SU-DHL-6 (cell line): ENCODE data around the gene RASA3.

Experiments used
- H2AFZ ChIP-seq: fragments of 200-600 bp; sonication (generic); 2 replicates; pipeline ENCODE4 v1.6.1; 2014; ENCODE audit warnings: low read depth, mild to moderate bottlenecking, moderate library complexity, mixed read lengths, antibody characterized with exemption, low read length; ENCODE audit not compliant: severe bottlenecking
- H3F3A ChIP-seq: fragments of 200-600 bp; shearing (Covaris generic); 2 replicates; pipeline ENCODE4 v1.6.0; 2016; ENCODE audit warnings: antibody characterized with exemption, mild to moderate bottlenecking; ENCODE audit not compliant: insufficient read depth
- H3K27ac ChIP-seq: fragments of 200-600 bp; sonication (generic); 2 replicates; pipeline ENCODE4 v1.5.1; 2016; ENCODE audit warnings: low read depth, mild to moderate bottlenecking, low read length, moderate library complexity, mixed read lengths
- H3K27me3 ChIP-seq: fragments of 200-600 bp; sonication (generic), shearing (Covaris generic); 2 replicates; pipeline ENCODE4 v1.6.0; 2014; ENCODE audit warnings: mild to moderate bottlenecking, low read length
- H3K36me3 ChIP-seq: fragments of 200-600 bp; sonication (generic); 2 replicates; pipeline ENCODE4 v1.6.1; 2014; ENCODE audit warnings: mild to moderate bottlenecking, low read length, mixed read lengths
- H3K4me2 ChIP-seq: fragments of 300-600, 200-600 bp; shearing (Covaris generic), sonication (generic); 2 replicates; pipeline ENCODE4 v1.6.0; 2014; ENCODE audit warnings: low read length, low read depth, mild to moderate bottlenecking; ENCODE audit not compliant: poor library complexity, severe bottlenecking
- H3K4me3 ChIP-seq: fragments of 200-600 bp; sonication (generic); 2 replicates; pipeline ENCODE4 v1.5.1; 2014; ENCODE audit warnings: antibody characterized with exemption, low read length, mild to moderate bottlenecking, mixed read lengths; ENCODE audit not compliant: insufficient read depth, poor library complexity, severe bottlenecking
- H3K79me2 ChIP-seq: fragments of 200-600 bp; sonication (generic); 2 replicates; pipeline ENCODE4 v1.6.1; 2014; ENCODE audit warnings: mild to moderate bottlenecking, low read length, moderate library complexity; ENCODE audit not compliant: insufficient read depth
- H3K9ac ChIP-seq: fragments of 200-600 bp; sonication (generic); 2 replicates; pipeline ENCODE4 v1.7.0; 2014; ENCODE audit warnings: mild to moderate bottlenecking, low read length
- H3K9me2 ChIP-seq: fragments of 200-600 bp; sonication (generic); replicated peaks from 2 replicates; pipeline ENCODE4 v1.6.1; 2014; ENCODE audit warnings: low read length; ENCODE audit not compliant: insufficient read depth
- H3K9me3 ChIP-seq: fragments of 200-600 bp; sonication (generic); 2 replicates; pipeline ENCODE4 v1.6.1; 2014; ENCODE audit warnings: low read length, mixed read lengths; ENCODE audit not compliant: insufficient read depth
- H4K20me1 ChIP-seq: fragments of 200-600 bp; sonication (generic); 2 replicates; pipeline ENCODE4 v1.6.1; 2014; ENCODE audit warnings: low read depth, mild to moderate bottlenecking, antibody characterized with exemption, low read length, moderate library complexity, mixed read lengths
- CTCF ChIP-seq: fragments of 200-600 bp; sonication (generic); IDR thresholded peaks from one replicate; pipeline ENCODE4 v1.5.1; 2017; ENCODE audit warnings: antibody characterized with exemption, mild to moderate bottlenecking, low read length, moderate library complexity; ENCODE audit not compliant: insufficient read depth, poor library complexity, severe bottlenecking
- EZH2phosphoT487 ChIP-seq: fragments of 200-600 bp; sonication (generic), shearing (Covaris generic); conservative IDR thresholded peaks from 2 replicates; pipeline ENCODE4 v1.6.1; 2018; ENCODE audit warnings: mild to moderate bottlenecking, antibody characterized with exemption, low read length, moderate library complexity, mixed read lengths

Gene RASA3

GRCh38 chr13:114025714-114026431 lies 106.5 kb downstream of the RASA3 start:
- TF ChIP-seq CTCF (no peak), EZH2phosphoT487 (no peak)
- peak overlapping the region; percentile 53 for H3K4me3 ChIP-seq
- no peaks in the 10 kb centered on the region for H3K36me3 ChIP-seq
- H2AFZ ChIP-seq = no peak overlapping the region
- H3K9me3 ChIP-seq = 0 out of 2 replicates have a peak, but pooled peaks cover 3% of the 10 kb centered on the region
- peak overlapping the region; percentile 94 for H3K27ac ChIP-seq
- H3K9ac ChIP-seq = peak overlapping the region; percentile 62
- no peaks in the 10 kb centered on the region for H4K20me1 ChIP-seq
- H3K9me2 ChIP-seq = no peaks in the 10 kb centered on the region
- peak overlapping the region; percentile 78 for H3K4me2 ChIP-seq
- H3K27me3 ChIP-seq = no peaks in the 10 kb centered on the region
- H3F3A ChIP-seq = peaks cover 20% of the 10 kb centered on the region
- H3K79me2 ChIP-seq = no peaks in the 10 kb centered on the region

GRCh38 chr13:114025405-114025713 lies 107.1 kb downstream of the RASA3 start:
- Histone ChIP-seq H3K4me2 (peak overlapping the region; percentile 78), H2AFZ (no peak overlapping the region), H3K36me3 (no peaks in the 10 kb centered on the region), H3K9ac (peak overlapping the region; percentile 62), H3K27ac (peak overlapping the region; percentile 94), H3K4me3 (no peak overlapping the region), H3F3A (peaks cover 20% of the 10 kb centered on the region), H3K79me2 (no peaks in the 10 kb centered on the region), H3K9me2 (no peaks in the 10 kb centered on the region), H4K20me1 (no peaks in the 10 kb centered on the region), H3K27me3 (no peaks in the 10 kb centered on the region), H3K9me3 (no peaks in the 10 kb centered on the region)
- TF ChIP-seq CTCF = no peak
- TF ChIP-seq EZH2phosphoT487 = no peak

GRCh38 chr13:114024603-114025404 lies 107.6 kb downstream of the RASA3 start:
- Histone ChIP-seq H3K9ac (peak overlapping the region; percentile 62), H3K9me2 (no peaks in the 10 kb centered on the region), H3K79me2 (no peaks in the 10 kb centered on the region), H3K27me3 (no peaks in the 10 kb centered on the region), H3K9me3 (no peaks in the 10 kb centered on the region), H2AFZ (no peak overlapping the region), H4K20me1 (no peaks in the 10 kb centered on the region), H3K27ac (peak overlapping the region; percentile 94), H3F3A (peaks cover 20% of the 10 kb centered on the region), H3K36me3 (no peaks in the 10 kb centered on the region), H3K4me2 (peak overlapping the region; percentile 78), H3K4me3 (no peak overlapping the region)
- TF ChIP-seq CTCF (no peak), EZH2phosphoT487 (no peak)
